Measurements from ENCODE around the gene NCKAP1.

DNA sequence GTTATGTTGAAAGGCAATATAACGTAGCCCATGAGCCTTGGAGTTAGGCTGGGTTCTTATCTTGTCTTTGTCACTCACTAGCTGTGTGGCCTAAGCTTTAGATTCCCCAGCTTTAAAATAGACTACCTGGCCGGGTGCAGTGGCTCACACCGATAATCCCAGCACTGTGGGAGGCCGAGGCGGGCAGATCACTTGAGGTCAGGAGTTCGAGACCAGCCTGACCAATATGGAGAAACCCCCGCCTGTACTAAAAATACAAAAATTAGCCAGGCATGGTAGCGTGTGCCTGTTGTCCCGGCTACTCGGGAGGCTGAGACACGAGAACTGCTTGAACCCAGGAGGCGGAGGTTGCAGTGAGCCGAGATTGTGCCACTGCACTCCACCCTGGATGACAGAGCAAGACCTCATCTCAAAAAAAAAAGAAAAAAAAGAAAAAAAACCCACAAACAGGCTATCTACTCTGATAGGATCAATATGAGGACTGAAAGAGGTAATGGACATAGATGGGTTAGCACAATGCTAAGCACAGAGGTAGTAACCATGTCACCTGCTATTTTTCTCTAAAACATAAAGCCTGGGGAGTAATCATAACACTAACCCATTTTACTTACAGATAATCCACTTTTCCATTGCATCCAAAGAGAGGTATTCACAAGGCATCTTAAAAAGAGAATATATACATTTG is 43.9 kb downstream of the NCKAP1 start:
- TF ChIP-seq, protein P1, sequence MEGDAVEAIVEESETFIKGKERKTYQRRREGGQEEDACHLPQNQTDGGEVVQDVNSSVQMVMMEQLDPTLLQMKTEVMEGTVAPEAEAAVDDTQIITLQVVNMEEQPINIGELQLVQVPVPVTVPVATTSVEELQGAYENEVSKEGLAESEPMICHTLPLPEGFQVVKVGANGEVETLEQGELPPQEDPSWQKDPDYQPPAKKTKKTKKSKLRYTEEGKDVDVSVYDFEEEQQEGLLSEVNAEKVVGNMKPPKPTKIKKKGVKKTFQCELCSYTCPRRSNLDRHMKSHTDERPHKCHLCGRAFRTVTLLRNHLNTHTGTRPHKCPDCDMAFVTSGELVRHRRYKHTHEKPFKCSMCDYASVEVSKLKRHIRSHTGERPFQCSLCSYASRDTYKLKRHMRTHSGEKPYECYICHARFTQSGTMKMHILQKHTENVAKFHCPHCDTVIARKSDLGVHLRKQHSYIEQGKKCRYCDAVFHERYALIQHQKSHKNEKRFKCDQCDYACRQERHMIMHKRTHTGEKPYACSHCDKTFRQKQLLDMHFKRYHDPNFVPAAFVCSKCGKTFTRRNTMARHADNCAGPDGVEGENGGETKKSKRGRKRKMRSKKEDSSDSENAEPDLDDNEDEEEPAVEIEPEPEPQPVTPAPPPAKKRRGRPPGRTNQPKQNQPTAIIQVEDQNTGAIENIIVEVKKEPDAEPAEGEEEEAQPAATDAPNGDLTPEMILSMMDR (IDR thresholded peaks at IDR 0.05): no peak
- no peak for TF ChIP-seq POLR2A (IDR thresholded peaks at IDR 0.05)
- no peak for TF ChIP-seq POLR2AphosphoS5 (IDR thresholded peaks at IDR 0.05)
- TF ChIP-seq EP300 (IDR thresholded peaks at IDR 0.05): no peak

All from sigmoid colon (tissue), 4 donors.